Bronchial epithelial cell (primary cell): ENCODE results near the gene ADTRP. TPM values are rescaled to one million over a fixed set of nuclear protein-coding genes. Genes with fewer than 3 reads are reported as not detected.
A peak's percentile ranks its signal among the peaks of the same experiment; 100 is the strongest.

Source experiments
- DNase-seq: peaks from one replicate; pipeline ENCODE4 v3.0.0-alpha.2; 2010; ENCODE audit warnings: low read depth
- FAIRE-seq: peaks from 2 replicates; lab custom pipeline; 2011; peaks lifted over from hg19 to GRCh38; lab: Jason Lieb, UNC
- H3K27me3 ChIP-seq: 2 replicates; pipeline ENCODE4 v1.5.1; 2011; ENCODE audit warnings: low read length; ENCODE audit not compliant: control insufficient read depth, insufficient read depth
- H3K36me3 ChIP-seq: 2 replicates; pipeline ENCODE4 v1.5.1; 2011; ENCODE audit warnings: low read length; ENCODE audit not compliant: control insufficient read depth, insufficient read depth
- H3K4me3 ChIP-seq: 2 replicates; pipeline ENCODE4 v1.5.1; 2011; ENCODE audit warnings: mild to moderate bottlenecking, low read depth, low read length, control low read depth
- CTCF ChIP-seq: IDR thresholded peaks from 2 replicates; pipeline ENCODE4 v1.5.1; 2011; ENCODE audit warnings: mild to moderate bottlenecking, moderate library complexity, low read length, control low read depth, inconsistent platforms; ENCODE audit not compliant: insufficient read depth, severe bottlenecking
- total RNA-seq: library from RNA; depleted of rRNA; stranded (reverse); fragments of >200 nt; gene quantifications from 2 replicates; pipeline ENCODE4 v1.2.1, GENCODE V29; 2014

Gene ADTRP
- total RNA-seq, 1 donor from 2014 or later = 17.6 TPM

GRCh38 chr6:11769811-11770545 is 8.6 kb downstream of the ADTRP start:
- FAIRE-seq = no peak
- Histone ChIP-seq H3K36me3 (no peaks in the 10 kb centered on the region), H3K27me3 (no peaks in the 10 kb centered on the region), H3K4me3 (peak overlapping the region; percentile 22)
- DNase-seq = peak; percentile 72
- TF ChIP-seq CTCF = no peak

- no peak overlapping the region for H3K4me3 ChIP-seq
- no peaks in the 10 kb centered on the region for H3K27me3 ChIP-seq
- no peak for FAIRE-seq
- DNase-seq = peak; percentile 89
- TF ChIP-seq CTCF = no peak
- H3K36me3 ChIP-seq = no peaks in the 10 kb centered on the region
These were observed 9.4 kb downstream of the ADTRP start for GRCh38 chr6:11769244-11769643.

- no peak for TF ChIP-seq CTCF
- no peak overlapping the region for H3K4me3 ChIP-seq
- DNase-seq (no peak), FAIRE-seq (no peak)
- no peaks in the 10 kb centered on the region for H3K36me3 ChIP-seq
- H3K27me3 ChIP-seq = no peaks in the 10 kb centered on the region
These were observed 10.4 kb downstream of the ADTRP start for GRCh38 chr6:11767978-11768756.

- no peak for TF ChIP-seq CTCF
- H3K27me3 ChIP-seq = no peaks in the 10 kb centered on the region
- no peak for FAIRE-seq
- no peaks in the 10 kb centered on the region for H3K36me3 ChIP-seq
- H3K4me3 ChIP-seq = no peak overlapping the region
- no peak for DNase-seq
These were observed 11.1 kb downstream of the ADTRP start for GRCh38 chr6:11767458-11767857.

GRCh38 chr6:11766589-11767450 is 11.8 kb downstream of the ADTRP start:
- DNase-seq (peak; percentile 99), FAIRE-seq (no peak)
- Histone ChIP-seq H3K36me3 (no peaks in the 10 kb centered on the region), H3K4me3 (no peak overlapping the region), H3K27me3 (no peaks in the 10 kb centered on the region)
- TF ChIP-seq CTCF = no peak
